ENCODE results near the gene F7. TPM values are rescaled to one million over a fixed set of nuclear protein-coding genes. Genes with fewer than 3 reads are reported as not detected.

The F7 gene
- total RNA-seq, 1 donor from 2014 or later = 0.06 TPM

- no peak overlapping the region for H3K4me3 ChIP-seq (ENCODE audit: low read depth, low read length)
- no peak for TF ChIP-seq CTCF (conservative IDR thresholded peaks at IDR 0.05; ENCODE audit: low read depth, low read length)
- DNase-seq (ENCODE audit: low read depth) = no peak
Measured at GRCh38 chr13:113091891-113092775, 13.5 kb upstream of the F7 start.

- no peak for DNase-seq (ENCODE audit: low read depth)
- no peak for TF ChIP-seq CTCF (conservative IDR thresholded peaks at IDR 0.05; ENCODE audit: low read depth, low read length)
- H3K4me3 ChIP-seq (ENCODE audit: low read depth, low read length) = no peak overlapping the region
Measured at GRCh38 chr13:113092776-113093579, 12.6 kb upstream of the F7 start.

GRCh38 chr13:113093580-113094409 lies 11.8 kb upstream of the F7 start:
- H3K4me3 ChIP-seq (ENCODE audit: low read depth, low read length) = no peak overlapping the region
- no peak for TF ChIP-seq CTCF (conservative IDR thresholded peaks at IDR 0.05; ENCODE audit: low read depth, low read length)
- no peak for DNase-seq (ENCODE audit: low read depth)

GRCh38 chr13:113094410-113094800 lies 11.2 kb upstream of the F7 start:
- no peak for DNase-seq (ENCODE audit: low read depth)
- TF ChIP-seq CTCF (conservative IDR thresholded peaks at IDR 0.05; ENCODE audit: low read depth, low read length) = no peak
- H3K4me3 ChIP-seq (ENCODE audit: low read depth, low read length) = no peak overlapping the region

- TF ChIP-seq CTCF (conservative IDR thresholded peaks at IDR 0.05; ENCODE audit: low read depth, low read length) = no peak
- DNase-seq (ENCODE audit: low read depth) = no peak
- H3K4me3 ChIP-seq (ENCODE audit: low read depth, low read length) = no peak overlapping the region
Measured at GRCh38 chr13:113095146-113096051, 10.2 kb upstream of the F7 start.
